Epithelial cell of esophagus (primary cell): ENCODE data around the gene NEDD9.
A peak's percentile ranks its signal among the peaks of the same experiment; 100 is the strongest.

Experiments used
- DNase-seq: peaks from one replicate; pipeline ENCODE4 v3.0.0; 2010; ENCODE audit warnings: low read depth
- H3K4me3 ChIP-seq: 2 replicates; pipeline ENCODE4 v1.5.1; 2011; ENCODE audit warnings: mild to moderate bottlenecking, low read length, control low read depth
- TF ChIP-seq, protein P1 (sequence below): IDR thresholded peaks from 2 replicates; pipeline ENCODE4 v1.5.1; 2011; ENCODE audit warnings: low read depth, mild to moderate bottlenecking, low read length, control low read depth, inconsistent platforms; ENCODE audit not compliant: insufficient read depth; ENCODE audit errors: missing control alignments

NEDD9 gene

DNA sequence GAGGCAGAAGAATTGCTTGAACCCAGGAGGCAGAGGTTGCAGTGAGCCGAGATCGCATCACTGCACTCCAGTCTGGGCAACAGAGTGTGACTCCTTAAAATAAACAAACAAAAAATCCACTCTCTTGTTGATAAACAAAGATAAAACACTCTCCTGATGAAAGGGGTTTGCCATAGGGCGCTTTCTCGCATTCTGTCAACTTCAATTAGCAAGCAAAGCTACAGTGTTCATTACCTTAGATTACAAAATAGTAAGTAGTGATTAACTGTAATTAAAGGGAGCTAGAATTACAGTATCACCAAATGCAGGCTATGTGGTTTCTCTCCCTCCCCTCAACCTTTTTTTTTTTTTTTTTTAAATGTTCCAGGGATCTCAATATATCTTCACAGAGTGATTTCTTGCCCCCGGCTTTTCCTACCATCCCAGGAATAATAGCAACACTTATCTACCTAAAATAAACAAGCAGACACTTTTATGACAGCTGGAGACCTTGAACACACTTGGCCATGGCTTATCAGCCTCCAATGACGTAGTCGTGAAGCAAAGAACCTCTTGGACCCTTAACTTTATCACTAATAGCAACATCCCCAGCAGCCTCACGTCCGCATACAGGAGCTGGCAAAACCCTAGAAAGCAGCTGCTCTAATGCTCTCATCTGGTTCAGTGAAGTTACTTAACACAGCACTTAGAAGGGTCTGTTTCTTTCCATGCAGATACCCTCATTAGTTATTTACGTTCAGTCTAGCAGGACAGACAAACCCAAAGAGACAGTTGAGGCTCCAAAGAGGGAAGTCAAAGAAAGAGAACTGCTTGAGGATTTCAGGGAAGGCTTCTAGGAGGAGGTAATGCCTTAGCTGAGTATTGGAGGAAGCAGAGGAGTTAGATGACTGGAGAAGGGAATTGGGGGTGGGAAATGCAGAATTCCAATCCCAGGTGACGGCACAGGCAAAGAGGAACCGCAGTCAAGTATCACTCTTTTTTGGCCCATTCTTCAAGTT is 37.9 kb upstream of the NEDD9 start:
- DNase-seq: no peak
- TF ChIP-seq, protein P1, sequence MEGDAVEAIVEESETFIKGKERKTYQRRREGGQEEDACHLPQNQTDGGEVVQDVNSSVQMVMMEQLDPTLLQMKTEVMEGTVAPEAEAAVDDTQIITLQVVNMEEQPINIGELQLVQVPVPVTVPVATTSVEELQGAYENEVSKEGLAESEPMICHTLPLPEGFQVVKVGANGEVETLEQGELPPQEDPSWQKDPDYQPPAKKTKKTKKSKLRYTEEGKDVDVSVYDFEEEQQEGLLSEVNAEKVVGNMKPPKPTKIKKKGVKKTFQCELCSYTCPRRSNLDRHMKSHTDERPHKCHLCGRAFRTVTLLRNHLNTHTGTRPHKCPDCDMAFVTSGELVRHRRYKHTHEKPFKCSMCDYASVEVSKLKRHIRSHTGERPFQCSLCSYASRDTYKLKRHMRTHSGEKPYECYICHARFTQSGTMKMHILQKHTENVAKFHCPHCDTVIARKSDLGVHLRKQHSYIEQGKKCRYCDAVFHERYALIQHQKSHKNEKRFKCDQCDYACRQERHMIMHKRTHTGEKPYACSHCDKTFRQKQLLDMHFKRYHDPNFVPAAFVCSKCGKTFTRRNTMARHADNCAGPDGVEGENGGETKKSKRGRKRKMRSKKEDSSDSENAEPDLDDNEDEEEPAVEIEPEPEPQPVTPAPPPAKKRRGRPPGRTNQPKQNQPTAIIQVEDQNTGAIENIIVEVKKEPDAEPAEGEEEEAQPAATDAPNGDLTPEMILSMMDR: no peak
- H3K4me3 ChIP-seq: no peak overlapping the region

DNA sequence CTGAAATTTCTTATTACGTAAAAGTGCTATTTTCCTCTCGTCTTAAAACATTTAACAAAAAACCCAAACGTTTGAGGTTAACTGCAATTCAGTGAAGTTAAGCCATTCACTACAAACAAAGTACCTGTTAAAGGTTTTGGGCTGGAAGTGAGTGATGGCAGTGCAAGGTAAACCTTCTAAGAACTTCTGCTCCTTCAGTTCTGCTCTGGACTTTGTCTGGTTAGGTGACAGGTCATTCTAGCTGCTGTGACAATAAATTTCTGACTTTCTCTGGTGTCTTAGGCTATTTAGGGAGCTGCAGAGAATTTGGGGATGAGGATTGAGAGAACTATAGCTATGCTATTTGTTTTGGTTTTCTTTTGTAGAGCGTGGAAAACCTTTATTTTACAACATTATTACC is 36.5 kb upstream of the NEDD9 start:
- no peak for DNase-seq
- TF ChIP-seq, protein P1: no peak
- no peak overlapping the region for H3K4me3 ChIP-seq

DNA sequence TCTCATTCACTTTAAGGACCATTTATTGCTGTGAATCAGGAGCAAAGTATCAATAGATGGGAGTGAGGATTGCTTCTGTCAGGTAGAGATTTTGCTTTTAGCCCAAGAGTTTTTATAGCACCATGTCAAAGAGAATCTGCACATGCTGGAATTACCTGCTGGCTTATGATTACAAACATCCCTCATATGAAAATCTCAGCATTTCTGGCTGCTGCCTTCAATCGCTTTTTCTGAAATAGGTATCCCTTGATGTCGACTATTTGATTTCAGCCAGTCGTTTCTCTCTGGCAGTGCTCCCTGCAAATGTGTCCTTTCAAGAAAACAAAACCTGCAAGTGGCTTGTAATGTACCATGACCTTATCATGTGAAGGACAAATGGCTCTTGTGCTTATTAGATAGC is 34.5 kb upstream of the NEDD9 start:
- H3K4me3 ChIP-seq: no peak overlapping the region
- TF ChIP-seq, protein P1: no peak
- no peak for DNase-seq

DNA sequence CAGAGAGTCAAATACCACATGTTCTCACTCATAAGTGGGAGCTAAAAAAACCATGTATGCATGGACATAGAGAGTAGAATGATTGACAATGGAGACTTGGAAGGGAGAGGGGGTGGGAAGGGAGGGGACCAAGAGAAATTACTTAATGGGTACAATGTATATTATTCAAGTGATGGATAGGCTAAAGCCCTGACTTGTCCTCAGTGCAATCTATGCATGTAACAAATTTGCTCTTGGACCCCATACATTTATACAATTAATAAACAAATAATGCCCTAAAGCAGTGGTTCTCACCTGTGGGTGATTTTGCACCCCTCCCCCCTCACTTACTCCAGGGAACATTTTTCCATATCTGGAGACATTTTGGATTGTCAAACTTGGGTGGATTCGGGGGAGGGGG is 33.5 kb upstream of the NEDD9 start:
- no peak for DNase-seq
- TF ChIP-seq, protein P1: no peak
- H3K4me3 ChIP-seq: no peak overlapping the region

DNA sequence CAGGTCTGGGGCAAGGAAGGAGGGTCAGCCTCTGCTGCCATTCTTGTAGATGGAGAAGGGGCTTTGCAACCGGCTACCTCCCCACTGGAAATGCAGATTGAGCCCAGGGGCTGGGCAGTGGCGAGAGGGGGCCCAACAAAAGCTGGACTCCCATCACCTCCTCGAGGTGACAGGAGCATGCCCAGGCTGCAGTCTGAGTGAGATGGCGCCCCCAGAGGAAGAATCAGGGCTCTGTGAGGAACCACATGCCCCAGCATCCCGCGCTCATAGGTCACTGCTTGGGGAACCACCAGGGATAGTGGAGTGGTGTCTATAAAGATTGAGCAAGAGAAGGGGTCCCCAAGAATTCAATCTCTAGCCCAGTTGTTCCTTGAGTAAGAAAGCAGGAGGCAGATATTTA is 31.6 kb upstream of the NEDD9 start:
- DNase-seq: no peak
- TF ChIP-seq, protein P1: no peak

DNA sequence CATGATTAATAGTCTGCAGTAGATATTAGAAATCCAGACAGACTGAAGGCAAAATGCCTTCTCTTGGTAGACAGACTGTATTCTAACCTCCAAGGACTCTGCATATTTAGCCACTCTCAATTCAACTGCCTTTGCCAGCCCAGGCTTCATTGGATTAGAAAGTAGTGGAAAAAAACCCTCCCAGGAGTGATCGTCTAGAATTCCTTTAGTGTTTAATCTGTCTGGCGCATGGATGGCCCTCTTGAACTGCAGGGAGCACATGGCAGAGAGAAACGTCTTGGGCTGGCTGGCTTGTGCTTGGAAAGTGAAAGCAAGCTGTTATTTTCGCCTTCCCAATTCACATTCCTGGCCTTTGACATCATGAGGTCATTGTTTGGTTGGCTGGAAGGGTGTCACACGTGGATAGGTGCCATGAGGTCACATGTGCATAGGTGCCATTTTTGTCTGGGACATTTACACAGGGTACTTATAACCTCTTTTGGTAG is 30.9 kb upstream of the NEDD9 start:
- TF ChIP-seq, protein P1: no peak

More for the DNA sequence above, 31.6 kb upstream of the NEDD9 start:
- no peak overlapping the region for H3K4me3 ChIP-seq

More for the DNA sequence above, 30.9 kb upstream of the NEDD9 start:
- H3K4me3 ChIP-seq: no peak overlapping the region
- peak; percentile 31 for DNase-seq
